GM12878 (cell line): ENCODE results near the gene JAKMIP1.

Source experiments
- BMI1 ChIP-seq: fragments of 450-650 bp; IDR thresholded peaks from 2 replicates; pipeline ENCODE4 v1.6.1; 2016; ENCODE audit warnings: mild to moderate bottlenecking, moderate library complexity, borderline replicate concordance
- CTCF ChIP-seq, 3 experiments: IDR thresholded peaks in 2 of 3; conservative IDR thresholded peaks in 1 of 3; 2 replicates each; pipeline ENCODE4 v1.5.1; 2011; ENCODE audit warnings: low read depth in 3 of 3, low read length in 3 of 3, mild to moderate bottlenecking in 3 of 3, control low read depth in 2 of 3, moderate library complexity in 2 of 3, inconsistent platforms in 1 of 3, mixed read lengths in 1 of 3; ENCODE audit not compliant: control insufficient read depth in 2 of 3, insufficient read depth in 1 of 3; ENCODE audit errors: extremely low read depth in 1 of 3
- GABPA ChIP-seq: IDR thresholded peaks from 2 replicates; pipeline ENCODE4 v1.6.1; 2014; ENCODE audit warnings: antibody characterized with exemption, low read depth, mild to moderate bottlenecking, inconsistent platforms
- MXI1 ChIP-seq: fragments of 150-350 bp; IDR thresholded peaks from 2 replicates; pipeline ENCODE4 v1.6.1; 2011; ENCODE audit warnings: low read depth, mild to moderate bottlenecking, inconsistent platforms, low read length, improper control_type of control experiment
- PKNOX1 ChIP-seq: fragments of 450-650 bp; IDR thresholded peaks from 2 replicates; pipeline ENCODE4 v1.6.1; 2016; ENCODE audit warnings: mild to moderate bottlenecking

- TF ChIP-seq BMI1 (no peak), CTCF (IDR thresholded peaks at IDR 0.05 in 2 of 3, conservative IDR thresholded peaks at IDR 0.05 in 1 of 3; ENCODE audit: control insufficient read depth in 2 of 3, extremely low read depth in 1 of 3, insufficient read depth in 1 of 3, low read depth in 3 of 3, low read length in 3 of 3) (no peak), MXI1 (no peak), GABPA (no peak), PKNOX1 (no peak)
These were observed 153.1 kb downstream of the JAKMIP1 start for GRCh38 chr4:6047130-6047673.
